Globus pallidus (tissue), 1 donor: ENCODE measurements around the gene COX19.
A peak's percentile ranks its signal among the peaks of the same experiment; 100 is the strongest.
"Not testable (repeated sequence)": the region's sequence is repeated elsewhere in the genome, so short reads cannot be mapped to it uniquely, and the experiment has no call there.

Experiments
- DNase-seq: peaks from one replicate; pipeline ENCODE4 v3.0.0-alpha.2; 2015; ENCODE audit warnings: low spot score

The COX19 gene

DNA sequence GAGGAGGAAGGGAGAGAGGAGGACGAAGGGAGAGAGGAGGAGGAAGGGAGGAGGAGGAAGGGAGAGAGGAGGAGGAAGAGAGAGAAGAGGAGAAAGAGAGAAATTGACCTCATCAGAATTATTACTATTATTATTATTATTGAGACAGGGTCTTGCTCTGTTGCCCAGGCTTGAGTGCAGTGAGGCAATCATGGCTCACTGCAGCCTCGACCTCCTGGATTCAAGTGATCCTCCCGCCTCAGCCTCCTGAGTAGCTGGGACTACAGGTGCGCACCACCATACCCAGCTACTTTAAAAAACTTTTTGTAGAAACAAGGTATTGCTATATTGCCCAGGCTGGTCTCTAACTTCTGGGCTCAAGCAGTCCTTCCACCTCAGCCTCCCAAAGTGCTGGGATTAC, 31.6 kb downstream of the COX19 start:
- DNase-seq, result not testable (repeated sequence)

DNA sequence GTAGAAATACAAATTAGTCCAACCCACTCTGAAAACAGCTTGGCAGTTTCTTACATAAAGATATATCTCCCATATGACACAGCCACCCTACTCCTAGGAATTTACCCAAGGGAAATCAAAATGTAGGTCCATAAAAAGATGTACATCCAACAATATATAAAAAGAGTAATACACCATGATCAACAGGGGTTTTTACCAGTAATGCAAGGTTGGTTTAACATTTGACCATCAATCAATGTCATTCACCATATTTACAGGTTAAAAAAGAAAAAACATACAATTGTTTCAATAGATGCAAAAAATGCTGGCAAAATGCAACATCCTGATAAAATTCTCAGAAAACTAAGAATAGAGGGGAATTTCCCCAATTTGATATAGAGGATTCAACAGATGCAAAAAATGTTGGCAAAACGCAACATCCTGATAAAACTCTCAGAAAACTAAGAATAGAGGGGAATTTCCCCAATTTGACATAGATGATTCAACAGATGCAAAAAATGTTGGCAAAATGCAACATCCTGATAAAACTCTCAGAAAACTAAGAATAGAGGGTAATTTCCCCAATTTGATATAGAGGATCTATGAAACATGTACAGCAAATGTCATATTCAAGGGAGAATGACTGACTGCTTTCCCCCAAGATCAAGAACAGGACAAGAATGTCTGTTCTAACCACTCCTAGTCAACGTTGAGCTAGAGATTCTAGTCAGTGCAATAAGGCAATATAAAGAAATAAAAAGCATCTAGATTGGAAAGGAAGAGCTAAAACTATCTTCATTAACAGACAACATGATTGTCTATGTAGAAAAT, 34.5 kb downstream of the COX19 start:
- no peak for DNase-seq

DNA sequence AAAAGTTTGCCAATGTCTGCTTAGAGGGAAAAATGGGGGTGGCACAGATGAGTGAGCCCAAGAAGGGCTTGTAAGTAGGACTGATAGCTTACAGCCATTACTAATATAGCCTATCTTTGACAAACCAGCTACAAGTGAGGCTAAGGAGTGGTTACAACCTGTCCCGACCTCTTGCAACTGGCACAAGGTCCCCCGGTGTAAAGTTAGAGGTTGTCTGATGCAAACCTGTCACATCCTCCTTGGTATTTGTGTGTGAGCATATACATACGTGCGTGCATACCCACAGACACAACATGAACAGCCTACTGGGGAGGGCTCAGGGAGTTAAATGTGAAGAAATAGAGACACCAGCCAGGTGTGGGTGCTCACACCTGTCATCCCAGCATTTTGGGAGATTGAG, 35.5 kb downstream of the COX19 start:
- DNase-seq, result no peak

DNA sequence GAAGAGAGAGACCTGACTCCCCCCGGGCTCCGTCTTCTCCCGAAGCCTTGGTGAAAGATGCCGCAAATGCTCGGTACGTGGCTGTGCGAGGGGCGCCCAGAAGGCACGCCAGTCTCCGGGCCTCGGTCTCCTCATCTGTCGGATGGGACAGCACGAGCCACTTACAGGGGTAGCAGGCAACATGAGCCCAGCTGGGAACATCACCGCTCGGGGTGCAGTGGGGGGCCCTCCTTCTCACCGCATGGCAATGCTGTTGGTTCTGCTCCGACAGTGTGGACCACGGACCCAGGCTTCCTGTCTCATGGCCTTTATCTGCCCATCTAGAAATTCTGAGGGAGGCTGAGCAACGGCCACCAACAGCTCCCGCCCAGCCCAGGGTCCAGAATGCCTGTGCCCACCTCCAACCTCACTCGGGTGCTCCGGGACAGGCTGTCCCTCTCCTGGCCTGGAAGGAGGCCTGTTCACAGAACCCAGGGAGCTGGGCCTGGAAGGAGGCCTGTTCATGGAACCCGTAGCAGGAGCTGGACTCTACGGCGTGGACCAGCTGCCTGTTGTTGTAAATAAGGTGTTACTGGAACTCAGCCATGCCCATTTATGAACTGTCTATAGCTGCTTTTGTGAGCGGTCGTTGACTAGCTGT, 36.7 kb downstream of the COX19 start:
- DNase-seq, result no peak

DNA sequence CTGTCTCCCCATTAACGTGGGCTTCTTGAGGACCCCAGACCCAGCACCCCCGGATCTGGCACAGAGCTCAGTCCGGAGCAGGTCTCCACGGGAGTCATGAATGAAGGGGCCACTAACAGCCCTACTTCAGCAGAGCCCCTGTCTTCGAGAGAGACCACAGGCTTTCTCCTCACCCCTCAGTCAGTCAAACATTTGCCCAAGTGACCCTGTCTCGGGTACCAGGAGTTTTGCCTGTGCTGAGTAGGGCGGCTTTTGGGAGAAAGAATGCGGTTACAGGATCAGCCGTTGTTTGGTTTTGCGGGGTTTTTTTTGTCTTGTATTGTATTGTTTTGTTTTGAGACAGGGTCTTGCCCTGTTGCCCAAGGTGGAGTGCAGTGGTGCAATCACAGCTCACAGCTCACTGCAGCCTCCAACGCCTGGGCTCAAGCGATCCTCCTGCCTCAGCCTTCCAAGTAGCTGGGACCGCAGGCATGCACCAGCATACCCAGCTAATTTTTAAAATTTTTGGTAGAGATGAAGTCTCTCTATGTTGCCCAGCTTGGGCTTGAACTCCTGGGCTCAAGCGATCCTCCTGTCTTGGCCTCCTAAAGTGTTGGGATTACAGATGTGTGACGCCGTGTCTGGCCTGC, 37.4 kb downstream of the COX19 start:
- DNase-seq, result no peak

DNA sequence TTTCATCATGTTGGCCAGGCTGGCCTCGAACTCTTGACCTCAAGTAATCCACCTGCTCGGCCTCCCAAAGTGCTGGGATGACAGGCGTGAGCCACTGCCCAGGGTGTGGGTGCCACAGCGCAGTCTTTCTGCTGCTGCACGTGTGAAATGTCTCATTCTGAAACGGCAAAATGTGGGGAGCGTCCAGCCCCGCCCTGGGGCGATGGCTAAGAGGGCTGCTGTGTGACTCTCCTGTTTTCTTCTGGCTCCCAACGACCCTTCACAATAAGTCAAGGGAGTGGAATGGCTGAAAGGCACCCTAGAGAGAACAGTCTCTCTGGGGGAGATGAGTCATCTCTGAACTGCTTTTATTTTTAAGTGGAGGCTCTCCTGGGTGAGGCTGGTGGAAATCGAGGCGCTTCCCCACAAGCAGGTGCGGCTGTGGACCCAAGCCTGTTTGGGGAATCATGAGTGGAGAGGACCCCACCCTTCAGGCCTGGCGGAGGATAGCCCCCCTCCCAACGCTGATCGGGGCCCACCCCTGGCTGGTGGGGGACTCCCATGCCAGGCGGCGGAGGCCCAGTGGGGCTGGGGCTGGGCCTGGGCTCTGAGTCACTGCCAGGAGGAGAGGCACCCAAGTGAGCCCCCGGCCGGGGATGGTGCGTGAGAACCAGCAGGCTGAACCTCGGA, 38.8 kb downstream of the COX19 start:
- DNase-seq, result no peak

DNA sequence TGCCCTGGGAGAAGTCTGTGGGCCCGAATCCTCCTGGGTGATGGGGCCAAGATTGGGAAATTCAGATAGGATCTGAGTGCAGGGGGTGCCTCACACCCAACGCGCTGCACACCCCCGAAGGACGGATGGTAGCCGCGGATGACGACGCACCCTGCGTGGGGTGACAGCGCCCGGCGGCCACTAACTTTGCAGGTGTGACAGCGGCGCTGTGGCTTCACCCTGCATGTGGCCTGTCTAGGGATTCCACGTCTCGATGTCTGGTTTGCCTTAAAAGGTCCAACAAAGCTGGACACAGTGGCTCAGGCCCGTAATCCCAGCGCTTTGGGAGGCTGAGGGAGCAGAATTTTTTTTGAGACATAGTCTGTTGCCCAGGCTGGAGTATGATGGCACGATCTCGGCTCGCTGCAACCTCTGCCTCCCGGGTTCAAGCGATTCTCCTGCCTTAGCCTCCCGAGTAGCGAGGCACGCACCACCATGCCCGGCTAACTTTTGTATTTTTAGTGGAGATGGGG, 39.4 kb downstream of the COX19 start:
- DNase-seq, result no peak

DNA sequence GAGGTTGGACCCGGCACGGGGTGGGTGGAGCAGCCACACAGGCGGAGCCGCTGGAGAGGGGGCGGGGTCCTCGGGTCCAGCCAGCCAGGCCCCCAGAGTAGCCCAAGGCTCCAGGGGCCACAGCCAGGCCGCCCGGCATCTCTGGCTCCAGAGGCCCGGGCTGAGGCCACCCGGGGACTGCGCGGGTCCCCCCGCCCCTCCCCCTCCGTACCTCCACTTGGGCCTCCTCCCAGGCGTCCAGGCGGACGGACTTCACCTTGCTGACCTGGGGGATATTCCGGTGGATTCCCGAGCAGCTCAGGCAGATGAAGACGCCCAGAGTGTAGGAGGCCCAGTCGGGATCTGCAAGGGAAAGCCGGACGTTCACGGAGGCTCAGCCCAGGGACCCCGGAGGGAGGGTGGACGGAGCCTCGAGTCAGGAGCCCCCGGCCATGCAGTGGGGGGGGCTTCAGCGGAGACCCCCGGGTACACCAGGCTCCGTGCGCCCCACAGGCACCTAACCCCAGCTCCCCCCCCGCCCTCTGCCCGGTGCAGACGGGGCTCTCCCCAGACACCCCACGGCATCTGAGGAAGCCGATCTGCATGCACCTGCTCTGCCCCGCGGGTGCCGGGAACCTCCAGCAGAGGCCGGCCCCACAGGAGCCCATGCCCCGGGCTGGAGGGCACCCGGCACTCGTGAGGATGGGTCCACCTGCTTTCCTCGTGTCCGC, 40.0 kb downstream of the COX19 start:
- no peak for DNase-seq

DNA sequence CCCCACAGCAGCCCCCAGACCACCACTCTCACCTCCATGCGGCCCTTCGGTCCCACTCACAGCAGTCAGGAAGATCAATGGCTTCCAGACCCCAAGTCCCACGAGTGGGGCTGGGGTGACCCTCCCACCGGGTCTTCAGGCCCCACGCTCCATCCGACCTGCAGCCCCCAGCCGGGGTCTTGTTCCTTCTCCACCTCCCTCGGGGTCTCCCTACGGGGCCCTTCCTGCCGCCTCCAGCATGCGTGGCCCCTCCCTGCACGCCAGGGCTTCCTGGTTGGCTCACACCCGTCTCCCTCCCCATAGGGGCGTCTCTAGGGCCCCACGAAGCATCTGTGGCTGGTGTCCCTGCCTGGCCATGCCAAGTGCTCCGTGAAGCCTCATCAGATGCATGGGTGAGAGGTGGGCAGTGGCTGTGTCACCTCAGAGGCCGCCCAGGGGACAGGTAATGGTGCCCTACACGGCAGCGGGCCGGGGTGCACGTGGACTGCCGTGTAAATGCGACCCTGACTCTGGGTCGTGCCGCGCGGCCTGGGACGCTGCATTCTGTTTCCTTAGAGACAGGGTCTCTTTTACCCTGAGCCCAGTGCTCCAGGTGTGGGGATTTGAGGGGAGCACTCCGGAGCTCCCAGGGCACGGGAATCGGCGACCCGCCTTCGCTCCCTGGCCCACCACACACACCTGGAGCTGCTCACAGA, 40.7 kb downstream of the COX19 start:
- DNase-seq, result no peak

DNA sequence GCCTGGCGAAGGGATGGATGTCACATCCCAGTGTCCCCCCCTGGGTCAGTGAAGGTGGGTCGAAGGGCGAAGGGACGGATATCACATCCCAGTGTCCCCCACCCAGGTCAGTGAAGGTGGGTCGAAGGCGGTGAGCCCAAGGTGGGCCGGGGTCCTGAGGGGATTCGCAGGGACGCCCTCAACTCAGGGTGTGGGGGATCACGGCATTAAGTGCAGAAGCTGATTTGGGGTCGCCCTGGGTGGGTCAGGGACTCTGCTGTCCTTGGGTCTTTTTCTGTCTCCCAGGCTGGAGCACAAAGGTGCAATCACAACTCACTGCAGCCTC, 42.7 kb downstream of the COX19 start:
- DNase-seq, result no peak

DNA sequence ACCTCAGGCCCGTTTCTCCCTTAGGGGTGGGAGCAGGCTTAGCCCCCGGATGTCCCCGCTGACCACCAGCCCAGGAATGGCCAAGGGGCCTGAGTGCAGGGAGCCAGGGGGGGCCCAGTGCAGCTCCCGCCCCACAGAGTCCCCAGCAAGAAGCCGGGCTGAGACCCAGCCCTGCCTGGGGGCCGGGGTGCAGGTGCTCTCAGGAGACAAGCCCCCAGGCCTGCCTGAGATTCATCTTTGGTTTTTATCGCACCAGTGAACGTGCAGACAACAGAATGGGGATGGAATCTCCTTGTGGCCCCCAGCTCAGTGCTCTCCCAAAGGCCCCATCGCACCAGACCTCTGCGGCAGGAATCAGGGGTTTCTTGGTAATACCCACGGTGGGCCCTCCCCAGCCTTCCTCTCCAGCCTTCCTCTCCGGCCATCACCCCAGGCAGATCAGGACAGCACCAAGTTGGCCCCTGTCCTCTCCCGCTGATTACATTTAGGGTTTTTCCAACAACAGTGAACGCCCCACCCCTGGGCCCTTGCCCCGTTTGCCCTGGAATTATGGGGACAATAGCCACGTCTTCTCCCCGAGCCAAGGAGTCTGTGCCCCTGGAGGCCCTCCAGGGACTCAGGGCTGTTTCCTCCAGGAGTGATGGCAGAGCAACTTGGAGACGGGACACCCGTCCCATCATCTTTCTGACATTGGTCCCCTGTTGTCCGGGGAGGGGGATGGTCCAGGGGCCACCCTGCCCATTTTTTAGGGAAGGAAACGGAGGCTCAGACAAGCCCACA, 43.3 kb downstream of the COX19 start:
- no peak for DNase-seq

DNA sequence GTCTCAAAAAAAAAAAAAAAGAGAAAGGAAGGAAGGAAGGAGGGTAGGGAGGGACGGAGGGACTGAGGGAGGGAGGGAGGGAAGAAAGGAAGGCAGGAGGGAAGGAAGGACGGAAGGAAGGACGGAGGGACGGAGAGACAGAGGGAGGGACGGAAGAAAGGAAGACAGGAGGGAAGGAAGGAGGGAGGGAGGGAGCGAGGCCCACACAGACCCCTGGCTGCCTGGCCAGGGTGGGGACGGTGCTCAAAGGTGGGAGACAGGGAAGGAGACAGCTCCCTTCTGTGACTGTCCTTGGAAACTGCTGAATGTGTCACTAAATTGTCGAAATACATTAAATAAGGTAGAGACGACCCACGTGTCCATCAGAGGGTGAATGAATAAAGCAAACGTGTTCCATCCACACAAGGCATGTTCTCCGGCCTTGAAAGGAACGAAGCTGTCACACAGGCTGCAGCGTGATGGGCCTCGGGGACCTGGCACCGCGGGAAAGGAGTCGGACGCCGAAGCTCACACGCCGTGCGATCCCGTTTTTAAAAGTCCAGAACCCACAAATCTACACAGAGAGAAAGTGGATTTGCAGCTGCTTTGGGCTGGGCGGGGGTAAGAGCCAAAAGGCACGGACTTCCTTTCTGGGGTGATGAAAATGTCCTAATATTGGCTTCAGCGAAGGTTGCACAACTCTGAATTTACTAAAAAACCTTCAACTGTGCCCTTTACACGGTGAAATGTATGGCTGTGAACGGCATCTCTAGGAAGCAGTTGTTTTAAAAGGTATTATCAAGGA, 44.2 kb downstream of the COX19 start:
- DNase-seq, result no peak

DNA sequence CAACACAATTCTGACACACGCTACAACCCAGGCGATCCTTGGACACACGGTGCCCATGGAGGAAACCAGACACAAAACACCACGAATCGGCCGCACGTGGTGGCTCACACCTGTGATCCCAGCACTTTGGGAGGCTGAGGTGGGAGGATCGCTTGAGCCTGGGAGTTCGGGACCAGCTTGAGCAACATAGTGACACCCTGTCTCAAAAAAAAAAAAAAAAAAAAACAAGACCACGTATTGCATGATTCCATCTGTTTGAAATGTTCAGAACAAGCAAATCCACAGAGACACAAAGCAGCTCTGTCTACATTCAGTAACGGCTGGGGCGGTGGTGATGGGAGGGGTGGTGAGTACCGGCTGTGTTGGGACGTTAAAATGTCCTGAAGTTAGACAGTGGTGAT, 46.0 kb downstream of the COX19 start:
- peak; percentile 84 for DNase-seq

DNA sequence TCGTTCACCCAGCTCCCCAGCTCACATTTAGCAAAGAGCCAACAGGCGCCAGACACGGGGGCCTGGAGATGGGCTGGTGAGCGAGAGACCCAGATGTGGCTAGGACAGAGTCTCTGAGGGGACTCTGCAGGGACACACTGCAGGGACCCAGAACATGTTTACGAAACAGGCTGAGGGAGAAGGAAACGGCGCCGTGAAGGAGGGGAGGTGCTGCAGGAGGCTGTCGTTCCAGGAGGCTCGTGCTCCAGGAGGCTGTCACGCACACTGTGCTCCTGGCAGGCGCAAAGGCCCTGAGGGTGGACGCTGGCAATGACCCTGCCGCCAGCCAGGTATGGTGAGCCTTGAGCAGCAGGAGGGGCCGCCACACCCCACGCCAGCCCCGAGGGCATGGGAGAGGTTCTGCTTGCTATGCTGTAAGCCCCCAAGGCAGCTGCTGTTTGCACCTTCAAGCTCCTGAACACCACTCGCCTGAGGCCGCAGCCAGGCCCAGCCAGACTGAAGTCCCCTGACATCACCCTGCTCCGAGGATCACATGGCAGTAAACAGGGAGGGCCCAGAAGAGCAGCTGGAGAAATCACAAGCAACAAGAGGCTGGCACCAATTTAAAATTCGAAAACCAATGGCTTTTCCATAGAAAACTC, 48.2 kb downstream of the COX19 start:
- DNase-seq, result peak; percentile 94

DNA sequence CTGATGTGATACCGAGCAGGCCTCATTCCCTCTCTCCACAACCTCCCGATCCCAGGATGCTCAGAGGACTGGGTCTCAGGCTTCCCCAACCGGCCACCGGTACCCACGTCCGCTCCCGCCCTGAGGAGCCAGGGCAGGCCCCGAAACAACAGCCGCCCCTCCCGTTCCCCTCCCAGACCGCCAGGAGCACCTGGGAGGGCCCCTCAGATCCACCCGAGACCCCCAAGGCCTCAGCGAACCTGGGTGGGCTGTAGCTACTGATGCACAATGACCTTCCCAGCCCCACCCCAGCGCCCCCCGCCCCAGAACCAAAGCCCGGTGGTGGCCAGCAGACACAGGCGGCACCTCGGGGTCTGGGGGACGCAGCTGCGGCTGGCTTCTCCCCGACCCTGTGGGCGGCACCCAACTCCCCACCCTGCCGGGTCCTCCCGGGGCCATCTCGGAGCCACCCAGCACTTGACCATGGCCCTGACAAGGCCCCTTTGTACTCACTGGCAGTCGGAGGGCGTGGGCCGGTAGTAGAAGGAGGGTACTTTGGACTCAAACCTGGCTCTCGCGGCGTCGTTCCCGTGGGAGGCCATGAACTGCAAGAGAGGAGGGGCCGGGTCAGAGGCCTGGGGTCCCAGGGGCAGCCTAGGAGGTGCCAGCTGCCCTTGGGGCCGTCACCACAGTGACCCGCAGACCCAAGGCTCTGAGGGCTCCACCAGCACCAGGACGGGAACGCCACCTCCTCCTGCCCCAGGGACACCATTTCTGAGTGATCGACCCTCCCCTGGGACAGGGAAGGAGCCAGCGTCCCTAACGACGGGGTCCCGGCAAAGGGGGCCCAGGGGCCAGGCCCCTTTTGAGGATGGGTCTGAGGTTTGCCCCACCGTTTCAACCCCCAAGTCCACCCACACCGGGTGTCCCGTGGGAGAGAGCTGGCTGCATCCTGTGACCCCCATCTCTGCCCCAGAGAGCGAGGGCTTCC, 49.0 kb downstream of the COX19 start:
- peak; percentile 85 for DNase-seq

DNA sequence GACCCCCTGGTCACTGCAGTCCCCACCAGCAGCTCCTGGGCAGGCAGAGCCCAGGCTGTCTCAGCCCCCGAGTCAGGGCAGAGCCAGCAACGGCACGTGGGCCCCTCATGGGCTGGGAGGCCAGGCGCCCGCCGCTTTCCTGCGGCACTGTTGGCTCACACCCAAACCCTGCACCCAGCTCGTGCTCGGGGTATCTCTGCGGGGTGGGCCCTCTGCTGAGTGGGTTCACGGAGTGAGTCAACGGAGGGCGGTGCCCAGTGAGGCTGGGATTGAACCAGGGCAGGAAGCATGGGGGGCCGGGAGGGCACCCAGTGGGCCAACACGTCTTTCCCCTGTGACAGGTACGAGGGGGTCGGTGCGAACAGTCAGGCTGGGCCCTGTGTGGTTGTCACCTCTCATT, 49.7 kb downstream of the COX19 start:
- DNase-seq, result no peak

DNA sequence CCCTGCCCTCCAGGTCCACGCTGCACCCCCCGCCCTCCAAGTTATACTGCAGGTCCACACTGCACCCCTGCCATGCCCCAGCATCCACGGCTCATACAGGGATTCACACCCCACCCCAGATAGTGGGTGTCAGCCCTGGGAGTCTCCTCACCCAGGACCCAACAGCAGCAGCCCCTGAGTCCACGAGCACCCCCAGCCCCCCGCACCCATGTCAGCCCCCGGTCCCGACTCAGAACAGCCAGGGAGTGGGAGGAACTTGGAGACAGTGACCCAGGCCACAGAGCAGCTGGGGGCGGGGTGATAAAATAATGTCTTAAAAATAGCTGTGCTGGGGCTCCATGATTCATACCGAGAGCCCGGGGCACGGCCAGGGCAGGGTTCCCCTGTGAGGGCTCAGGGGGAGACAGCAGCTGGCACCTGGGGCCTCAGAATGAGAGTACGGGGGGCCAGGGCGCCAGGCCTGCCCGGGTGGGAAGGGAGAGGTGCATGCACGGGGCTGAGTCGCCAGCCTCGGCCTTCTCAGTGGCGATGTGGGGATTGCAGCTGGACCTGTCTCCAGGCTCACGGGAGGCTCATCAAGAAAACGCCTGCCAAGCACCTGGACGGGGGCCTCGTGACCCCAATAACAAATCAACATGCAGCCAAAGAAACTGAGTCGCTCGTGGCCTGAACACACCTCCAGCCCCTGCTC, 50.7 kb downstream of the COX19 start:
- no peak for DNase-seq
